GM21381 (cell line): Measurements from ENCODE around the gene ARL6IP4.
"Not testable (repeated sequence)": the region's sequence is repeated elsewhere in the genome, so short reads cannot be mapped to it uniquely, and the experiment has no call there.

Experiments used
- ATAC-seq: cut with Tn5 transposase; IDR thresholded peaks from one replicate; pipeline ENCODE4 v1.9.1; 2021; ENCODE audit warnings: mild to moderate bottlenecking, moderate library complexity; ENCODE audit not compliant: unreplicated experiment

The ARL6IP4 gene

DNA sequence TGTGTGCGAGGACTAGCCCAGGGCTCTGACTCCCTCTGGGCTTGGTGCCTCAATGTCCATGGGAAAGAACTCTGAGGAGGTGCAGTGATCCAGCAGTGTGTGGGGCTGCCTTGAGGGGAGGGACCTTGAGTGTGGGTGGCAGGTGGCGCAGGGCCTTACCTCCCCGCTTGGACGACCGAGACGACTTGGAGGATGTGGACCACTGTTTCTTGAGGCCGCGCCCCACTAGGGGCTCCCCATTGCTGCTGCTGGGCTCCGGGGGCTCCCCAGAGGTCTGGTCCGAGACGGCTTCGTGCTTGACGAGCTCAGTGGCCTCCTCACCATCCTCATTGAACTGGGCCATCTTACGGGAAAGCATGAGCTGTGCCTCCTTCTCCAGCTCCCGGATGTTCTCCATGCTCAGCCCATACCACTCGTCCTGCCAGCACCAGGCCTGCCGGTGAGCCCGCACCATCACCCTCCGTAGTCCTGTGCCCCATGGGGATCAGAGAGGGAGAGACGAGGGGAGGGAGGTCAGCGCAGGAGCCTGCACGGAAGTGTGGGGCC is 24.7 kb downstream of the ARL6IP4 start:
- no peak for ATAC-seq

- ATAC-seq, result no peak
These were observed 26.5 kb downstream of the ARL6IP4 start for GRCh38 chr12:123006977-123007376.

DNA sequence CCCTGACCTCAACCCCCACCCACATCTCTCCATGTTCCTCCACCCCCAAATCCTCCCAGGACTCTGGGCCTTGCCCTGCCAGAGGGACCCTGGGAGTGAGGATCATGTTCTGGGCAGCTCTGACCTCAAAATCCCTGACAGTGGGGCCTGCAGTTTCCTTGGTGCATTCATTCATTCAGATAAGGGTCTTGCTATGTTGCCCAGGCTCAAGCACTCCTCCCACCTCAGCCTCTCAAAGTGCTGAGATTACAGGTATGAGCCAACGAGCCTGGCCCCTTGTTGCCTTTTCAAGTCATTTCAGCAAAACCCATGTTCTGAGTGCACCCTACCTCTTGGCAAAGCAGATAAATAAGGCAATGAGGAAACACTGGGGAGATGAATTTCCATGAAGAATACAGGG is 29.6 kb downstream of the ARL6IP4 start:
- no peak for ATAC-seq

GRCh38 chr12:123010681-123011080 is 30.2 kb downstream of the ARL6IP4 start:
- ATAC-seq, result no peak

- no peak for ATAC-seq
These were observed 31.2 kb downstream of the ARL6IP4 start for GRCh38 chr12:123011701-123012100.

GRCh38 chr12:123013185-123014095 is 33.0 kb downstream of the ARL6IP4 start:
- ATAC-seq, result no peak

DNA sequence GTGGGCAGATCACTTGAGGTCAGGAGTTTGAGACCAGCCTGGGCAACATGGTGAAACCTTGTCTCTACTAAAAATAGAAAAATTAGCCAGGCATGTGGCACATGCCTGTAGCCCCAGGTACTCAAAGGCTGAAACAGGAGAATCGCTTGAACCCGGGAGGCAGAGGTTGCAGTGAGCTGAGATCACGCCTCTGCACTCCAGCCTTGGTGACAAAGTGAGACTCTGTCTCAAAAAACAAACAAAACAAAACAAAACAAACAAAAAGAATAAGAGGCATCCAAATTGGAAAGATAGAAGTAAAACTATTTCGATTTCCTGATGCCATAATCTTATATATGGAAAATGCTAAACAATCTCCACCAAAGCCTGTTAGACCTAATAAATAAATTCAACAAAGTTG is 34.0 kb downstream of the ARL6IP4 start:
- not testable (repeated sequence) for ATAC-seq

DNA sequence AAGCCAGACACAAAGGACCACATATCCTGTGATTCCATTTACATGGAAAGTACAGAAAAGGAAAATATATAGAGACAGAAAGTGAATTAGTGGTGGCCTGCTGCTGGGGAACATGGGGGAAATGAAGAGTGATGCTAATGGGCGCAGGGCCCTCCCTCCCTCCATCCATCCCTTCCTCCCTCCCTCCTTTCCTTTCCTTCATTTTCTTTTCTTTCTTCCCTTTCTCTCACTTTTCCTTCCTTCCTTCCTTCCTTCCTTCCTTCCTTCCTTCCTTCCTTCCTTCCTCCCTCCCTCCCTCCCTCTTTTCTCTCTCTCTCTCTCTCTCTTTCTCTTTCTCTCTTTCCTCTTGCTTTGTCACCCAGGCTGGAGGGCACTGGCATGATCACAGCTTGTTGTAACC is 37.3 kb downstream of the ARL6IP4 start:
- no peak for ATAC-seq

DNA sequence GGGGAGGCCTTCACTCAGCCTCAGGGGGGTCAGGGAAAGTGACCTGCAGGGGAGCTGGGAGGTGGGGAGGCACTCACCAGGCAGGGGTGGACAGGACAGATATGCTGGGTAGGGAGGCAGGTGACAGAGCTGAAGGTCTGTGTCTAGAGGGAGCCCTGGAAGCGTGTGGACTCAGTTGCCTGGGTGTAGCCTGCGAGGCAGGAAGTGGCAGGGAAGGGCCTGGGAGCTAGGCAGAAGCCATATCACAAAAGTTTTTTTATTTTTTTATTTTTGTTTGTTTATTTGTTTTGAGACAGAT is 39.3 kb downstream of the ARL6IP4 start:
- ATAC-seq, result no peak

- no peak for ATAC-seq
These were observed 41.5 kb downstream of the ARL6IP4 start for GRCh38 chr12:123021688-123022604.

- ATAC-seq, result no peak
These were observed 42.4 kb downstream of the ARL6IP4 start for GRCh38 chr12:123022846-123023245.

DNA sequence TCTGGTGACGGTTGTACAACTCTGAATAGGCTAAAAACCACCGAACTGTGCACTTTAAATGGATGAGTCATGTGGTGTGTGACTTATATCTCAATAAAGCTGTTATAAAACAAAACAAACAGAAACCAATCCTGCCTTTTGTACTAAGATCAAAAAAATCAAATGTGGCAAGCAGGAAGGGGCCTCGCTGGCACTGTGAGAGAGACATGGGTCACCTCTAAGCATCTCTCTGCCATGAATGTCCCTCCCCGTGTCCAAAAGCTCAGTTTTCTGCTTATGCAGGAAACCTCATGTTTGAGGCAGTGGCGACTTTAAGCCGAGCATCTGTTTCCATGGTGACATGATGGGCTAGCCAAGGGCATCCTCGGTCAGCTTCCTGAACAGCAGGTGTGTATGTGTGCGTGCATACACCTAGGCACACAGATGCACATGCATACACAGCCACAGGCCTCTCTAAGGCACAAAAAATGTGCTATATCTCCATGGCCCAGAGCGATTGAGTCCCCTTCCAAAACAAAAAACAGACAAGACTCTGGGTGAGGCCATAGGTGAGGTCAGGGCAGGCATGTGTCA is 44.4 kb downstream of the ARL6IP4 start:
- ATAC-seq, result no peak

GRCh38 chr12:123026094-123026853 is 45.8 kb downstream of the ARL6IP4 start:
- no peak for ATAC-seq

DNA sequence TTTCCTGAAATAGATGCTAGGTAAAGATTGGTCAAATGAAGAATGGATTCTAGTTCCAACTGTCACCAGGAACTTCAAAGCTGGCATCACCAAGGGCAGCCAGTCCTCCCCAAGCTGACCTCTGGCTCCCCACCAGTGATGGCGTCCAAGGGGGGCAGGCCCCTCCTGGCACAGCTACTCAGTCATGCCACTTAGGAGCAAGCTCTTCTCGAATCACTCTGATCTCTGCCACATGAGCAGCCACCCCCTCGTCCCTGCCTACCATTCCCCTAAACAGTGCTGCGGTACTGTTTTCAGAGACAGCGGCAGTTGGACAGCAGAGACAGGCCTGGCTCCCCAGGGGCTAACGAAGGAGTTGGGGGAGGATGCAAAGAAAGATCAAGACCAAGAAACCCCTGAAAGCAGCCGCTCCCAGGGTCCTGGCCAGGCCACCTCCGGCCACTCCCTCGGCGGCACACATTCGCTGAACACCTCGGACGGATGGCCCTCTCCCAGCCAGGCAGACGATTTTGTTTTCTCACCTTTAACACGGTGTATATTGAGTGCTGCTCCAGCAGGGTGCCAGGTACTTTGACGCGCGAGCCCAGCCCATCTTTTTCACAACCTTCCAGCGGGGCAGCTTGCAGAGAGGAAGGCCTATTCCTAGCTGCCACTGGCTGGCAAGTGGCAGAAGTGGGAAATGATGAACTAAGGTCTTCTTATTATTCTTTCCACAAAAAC is 47.4 kb downstream of the ARL6IP4 start:
- no peak for ATAC-seq

GRCh38 chr12:123028475-123028874 is 48.0 kb downstream of the ARL6IP4 start:
- ATAC-seq, result no peak

GRCh38 chr12:123029550-123029949 is 49.1 kb downstream of the ARL6IP4 start:
- ATAC-seq, result no peak

DNA sequence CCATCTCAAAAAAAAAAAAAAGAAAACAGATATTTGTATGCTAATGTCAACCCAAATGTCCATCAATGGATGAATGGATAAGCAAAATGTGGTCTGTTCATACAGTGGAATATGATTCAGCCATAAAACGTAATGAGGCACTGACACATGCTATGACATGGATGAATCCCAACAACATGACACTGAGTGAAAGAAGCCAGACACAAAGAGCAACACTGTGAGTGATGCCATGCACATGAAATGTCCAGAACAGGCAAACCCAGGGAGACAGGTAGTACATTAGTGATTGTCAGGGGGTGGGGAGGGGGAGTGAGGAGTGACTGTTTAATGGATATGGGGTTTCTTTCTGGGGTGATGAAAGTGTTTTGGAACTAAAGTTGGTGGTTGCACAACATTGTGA is 50.2 kb downstream of the ARL6IP4 start:
- no peak for ATAC-seq

GRCh38 chr12:123031171-123031845 is 50.8 kb downstream of the ARL6IP4 start:
- ATAC-seq, result no peak
